Cardiac muscle cell (in vitro differentiated cells and primary cell): ENCODE results near the gene ATP1A4. TPM values are rescaled to one million over a fixed set of nuclear protein-coding genes. Genes with fewer than 3 reads are reported as not detected.

Experiments used
- DNase-seq, 2 donors: peaks; one replicate each; pipeline versions ENCODE4 v3.0.0 to v3.0.0-alpha.2; 2010 to 2017; ENCODE audit warnings: low read depth in 1 of 2, low spot score in 1 of 2
- H3K27ac ChIP-seq: fragments of 200-600 bp; sonication (generic); 2 replicates; pipeline ENCODE4 v1.5.1; 2016
- H3K27me3 ChIP-seq: fragments of 200-600 bp; sonication (generic); 2 replicates; pipeline ENCODE4 v1.6.0; 2016; ENCODE audit warnings: control low read depth
- H3K36me3 ChIP-seq: fragments of 200-600 bp; sonication (generic); 2 replicates; pipeline ENCODE4 v1.5.1; 2016; ENCODE audit warnings: control low read depth
- H3K4me1 ChIP-seq: fragments of 200-600 bp; sonication (generic); 2 replicates; pipeline ENCODE4 v1.8.1; 2017; ENCODE audit warnings: low read depth, mild to moderate bottlenecking, mixed run types
- H3K4me3 ChIP-seq: fragments of 200-600 bp; sonication (generic); 2 replicates; pipeline ENCODE4 v1.5.1; 2016; ENCODE audit warnings: mild to moderate bottlenecking
- H3K9me3 ChIP-seq: fragments of 200-600 bp; sonication (generic); 2 replicates; pipeline ENCODE4 v1.5.1; 2017; ENCODE audit warnings: low read depth, mild to moderate bottlenecking, control low read depth
- polyA plus RNA-seq: library from polyadenylated mRNA; unstranded; fragments of >200 nt; fragmentation: Nextera tagmentation; extraction: Ambion mirVana; gene quantifications from 2 replicates; pipeline ENCODE4 v1.2.1, GENCODE V29; 2016
- total RNA-seq: library from RNA; depleted of rRNA; stranded (reverse); fragments of >200 nt; gene quantifications from 2 replicates; pipeline ENCODE4 v1.2.3, GENCODE V29; 2016
- TF ChIP-seq, protein P1 (sequence below): IDR thresholded peaks from 2 replicates; pipeline ENCODE4 v1.5.1; 2012; ENCODE audit warnings: low read depth, mild to moderate bottlenecking, low read length

Gene ATP1A4
- total and polyA plus RNA-seq, 2 experiments from 2014 or later, result 0.21 to 0.57 TPM

- peaks cover 49% of the 10 kb centered on the region for H3K4me1 ChIP-seq
- DNase-seq, result no peak
- TF ChIP-seq, protein P1, sequence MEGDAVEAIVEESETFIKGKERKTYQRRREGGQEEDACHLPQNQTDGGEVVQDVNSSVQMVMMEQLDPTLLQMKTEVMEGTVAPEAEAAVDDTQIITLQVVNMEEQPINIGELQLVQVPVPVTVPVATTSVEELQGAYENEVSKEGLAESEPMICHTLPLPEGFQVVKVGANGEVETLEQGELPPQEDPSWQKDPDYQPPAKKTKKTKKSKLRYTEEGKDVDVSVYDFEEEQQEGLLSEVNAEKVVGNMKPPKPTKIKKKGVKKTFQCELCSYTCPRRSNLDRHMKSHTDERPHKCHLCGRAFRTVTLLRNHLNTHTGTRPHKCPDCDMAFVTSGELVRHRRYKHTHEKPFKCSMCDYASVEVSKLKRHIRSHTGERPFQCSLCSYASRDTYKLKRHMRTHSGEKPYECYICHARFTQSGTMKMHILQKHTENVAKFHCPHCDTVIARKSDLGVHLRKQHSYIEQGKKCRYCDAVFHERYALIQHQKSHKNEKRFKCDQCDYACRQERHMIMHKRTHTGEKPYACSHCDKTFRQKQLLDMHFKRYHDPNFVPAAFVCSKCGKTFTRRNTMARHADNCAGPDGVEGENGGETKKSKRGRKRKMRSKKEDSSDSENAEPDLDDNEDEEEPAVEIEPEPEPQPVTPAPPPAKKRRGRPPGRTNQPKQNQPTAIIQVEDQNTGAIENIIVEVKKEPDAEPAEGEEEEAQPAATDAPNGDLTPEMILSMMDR, result no peak
- H3K4me3 ChIP-seq, result no peak overlapping the region
- no peaks in the 10 kb centered on the region for H3K9me3 ChIP-seq
- peaks cover 55% of the 10 kb centered on the region for H3K36me3 ChIP-seq
- peak overlapping the region; percentile 89 for H3K27ac ChIP-seq
- no peaks in the 10 kb centered on the region for H3K27me3 ChIP-seq
Measured at GRCh38 chr1:160214481-160215140, 63.2 kb downstream of the ATP1A4 start.

- H3K9me3 ChIP-seq, result no peaks in the 10 kb centered on the region
- H3K36me3 ChIP-seq, result peaks cover 57% of the 10 kb centered on the region
Measured at GRCh38 chr1:160216301-160216700, 64.9 kb downstream of the ATP1A4 start.

DNA sequence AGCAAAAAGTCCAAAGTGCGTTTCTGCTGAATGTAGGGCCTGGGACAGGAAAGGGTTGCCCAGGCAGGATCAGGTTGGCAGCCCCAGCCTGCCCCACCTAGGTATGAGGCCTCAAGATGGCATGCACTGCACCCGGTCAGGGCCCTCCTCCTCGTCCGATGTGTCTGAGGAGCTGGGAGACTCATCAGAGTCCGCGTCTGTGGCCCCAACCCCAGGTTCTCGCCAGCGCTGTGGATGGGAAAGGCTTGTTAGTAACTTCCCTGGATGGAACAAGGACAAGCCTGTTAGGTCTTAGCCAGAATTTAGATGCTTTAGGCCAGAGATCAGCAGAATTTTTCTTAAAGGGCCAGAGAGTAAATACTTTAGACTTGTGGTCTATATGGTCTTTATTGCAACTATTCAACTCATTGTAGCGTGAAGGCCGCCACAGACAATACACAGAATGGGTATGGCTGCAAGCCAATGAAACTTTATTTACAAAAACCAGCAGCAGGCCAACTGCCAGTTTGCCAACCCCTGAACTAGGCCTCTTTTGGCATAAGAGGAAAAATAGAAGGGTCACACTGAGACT, 66.2 kb downstream of the ATP1A4 start:
- Histone ChIP-seq H3K27me3 (no peaks in the 10 kb centered on the region), H3K4me1 (peaks cover 33% of the 10 kb centered on the region), H3K9me3 (no peaks in the 10 kb centered on the region), H3K27ac (peak overlapping the region; percentile 89), H3K4me3 (no peak overlapping the region), H3K36me3 (peaks cover 56% of the 10 kb centered on the region)
- TF ChIP-seq, protein P1, result no peak
- no peak for DNase-seq

More at GRCh38 chr1:160216301-160216700, 64.9 kb downstream of the ATP1A4 start:
- no peak overlapping the region for H3K4me3 ChIP-seq
- DNase-seq, result no peak
- H3K4me1 ChIP-seq, result peaks cover 41% of the 10 kb centered on the region
- H3K27ac ChIP-seq, result peak overlapping the region; percentile 89
- TF ChIP-seq, protein P1, result no peak
- H3K27me3 ChIP-seq, result no peaks in the 10 kb centered on the region

- no peaks in the 10 kb centered on the region for H3K27me3 ChIP-seq
- no peak overlapping the region for H3K4me3 ChIP-seq
- DNase-seq, result peak; percentile 67 to 78
- peaks cover 57% of the 10 kb centered on the region for H3K36me3 ChIP-seq
- peaks cover 33% of the 10 kb centered on the region for H3K4me1 ChIP-seq
- peak overlapping the region; percentile 75 for H3K27ac ChIP-seq
- H3K9me3 ChIP-seq, result no peaks in the 10 kb centered on the region
- TF ChIP-seq, protein P1, result peak; percentile 71
Measured at GRCh38 chr1:160219062-160219929, 67.9 kb downstream of the ATP1A4 start.

- Histone ChIP-seq H3K4me3 (no peak overlapping the region), H3K36me3 (peaks cover 64% of the 10 kb centered on the region), H3K27ac (peak overlapping the region; percentile 75), H3K9me3 (no peaks in the 10 kb centered on the region), H3K4me1 (peaks cover 28% of the 10 kb centered on the region), H3K27me3 (no peaks in the 10 kb centered on the region)
- TF ChIP-seq, protein P1, result no peak
- no peak for DNase-seq
Measured at GRCh38 chr1:160220301-160220700, 68.9 kb downstream of the ATP1A4 start.
